ENCODE results near the gene JAK3.

Gene JAK3

GRCh38 chr19:17837972-17838371 lies 9.8 kb downstream of the JAK3 start:
- DNase-seq = no peak

- no peak for DNase-seq
Measured at GRCh38 chr19:17836530-17836929, 11.3 kb downstream of the JAK3 start.

GRCh38 chr19:17835182-17836006 lies 12.4 kb downstream of the JAK3 start:
- no peak for DNase-seq

- no peak for DNase-seq
Measured at GRCh38 chr19:17834350-17835181, 13.2 kb downstream of the JAK3 start.

GRCh38 chr19:17832443-17833208 lies 15.2 kb downstream of the JAK3 start:
- no peak for DNase-seq

GRCh38 chr19:17831419-17831888 lies 16.3 kb downstream of the JAK3 start:
- DNase-seq = no peak

- DNase-seq = no peak
Measured at GRCh38 chr19:17830567-17831418, 17.0 kb downstream of the JAK3 start.

- DNase-seq = no peak
Measured at GRCh38 chr19:17829855-17830566, 17.8 kb downstream of the JAK3 start.

- no peak for DNase-seq
Measured at GRCh38 chr19:17826508-17827056, 21.2 kb downstream of the JAK3 start.

GRCh38 chr19:17824339-17824738 lies 23.4 kb downstream of the JAK3 start:
- no peak for DNase-seq

- DNase-seq = no peak
Measured at GRCh38 chr19:17821190-17821589, 26.6 kb downstream of the JAK3 start, which contains the start of gene INSL3. Gene INSL3 (minus strand): TSS chr19:17821519. CDS start chr19:17821506, 13 bp downstream.

- no peak for DNase-seq
Measured at GRCh38 chr19:17817668-17818363, 30.0 kb downstream of the JAK3 start.

GRCh38 chr19:17812099-17812498 lies 35.7 kb downstream of the JAK3 start:
- DNase-seq = no peak

GRCh38 chr19:17811681-17812080 lies 36.1 kb downstream of the JAK3 start:
- DNase-seq = no peak

GRCh38 chr19:17811103-17811502 lies 36.7 kb downstream of the JAK3 start:
- no peak for DNase-seq

- no peak for DNase-seq
Measured at GRCh38 chr19:17807731-17808316, 40.0 kb downstream of the JAK3 start.

GRCh38 chr19:17806945-17807344 lies 40.8 kb downstream of the JAK3 start:
- no peak for DNase-seq

- no peak for DNase-seq
Measured at GRCh38 chr19:17805427-17805826, 42.4 kb downstream of the JAK3 start.

GRCh38 chr19:17803264-17803896 lies 44.4 kb downstream of the JAK3 start:
- DNase-seq = no peak

Measured in T1000 (cell line).